Stimulated activated CD4-positive, alpha-beta T cell treated with anti-CD3 and anti-CD28 coated beads, TNF-alpha, amount 100 ng/mL, for 24 hours (primary cell): Measurements from ENCODE around the gene GPX1.
"Not testable (repeated sequence)": the region's sequence is repeated elsewhere in the genome, so short reads cannot be mapped to it uniquely, and the experiment has no call there.

Source experiments
- DNase-seq, 3 experiments: peaks; one replicate each; pipeline ENCODE4 v3.0.0-alpha.2; 2020; ENCODE audit warnings: low read depth in 3 of 3

The GPX1 gene

DNA sequence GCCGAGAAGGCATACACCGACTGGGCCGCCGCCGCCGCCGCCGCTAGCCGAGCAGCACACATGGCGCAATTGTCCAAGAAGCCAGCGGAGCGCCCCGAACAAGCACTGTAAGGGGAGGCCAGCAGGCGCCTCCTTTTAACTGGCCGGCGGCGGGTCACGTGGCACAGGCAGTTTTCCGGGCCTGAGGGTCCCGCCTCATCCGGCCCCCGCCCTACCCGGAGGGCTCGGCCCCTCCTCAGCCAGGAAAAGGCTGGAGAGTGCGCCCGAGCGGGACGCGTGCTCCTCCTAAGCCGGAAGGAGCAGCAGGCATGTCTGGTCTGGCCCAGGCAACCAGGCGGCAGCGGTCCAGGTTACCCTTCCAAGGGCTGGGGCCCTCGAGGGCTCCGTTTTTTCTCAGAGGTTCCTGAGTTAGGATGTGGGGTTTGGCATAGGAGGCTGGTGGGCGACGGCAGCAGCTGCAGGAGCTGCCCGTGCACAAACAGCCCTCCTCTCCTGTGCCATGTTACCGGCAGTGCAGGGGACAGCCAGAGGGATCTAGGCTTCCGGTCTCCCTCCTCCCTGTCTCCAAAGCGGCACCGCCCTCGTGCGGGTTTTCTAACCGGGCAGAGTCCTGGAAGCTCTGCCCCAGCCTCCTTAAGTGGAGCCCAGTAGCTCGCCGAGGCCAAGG is at the start of gene GPX1:
GPX1 (minus strand) TSS at position 137 of the 667 bp plus-strand sequence; CDS start at position 62, 75 bp downstream.
- DNase-seq: peak; percentile 60 to 92 (median 72)

DNA sequence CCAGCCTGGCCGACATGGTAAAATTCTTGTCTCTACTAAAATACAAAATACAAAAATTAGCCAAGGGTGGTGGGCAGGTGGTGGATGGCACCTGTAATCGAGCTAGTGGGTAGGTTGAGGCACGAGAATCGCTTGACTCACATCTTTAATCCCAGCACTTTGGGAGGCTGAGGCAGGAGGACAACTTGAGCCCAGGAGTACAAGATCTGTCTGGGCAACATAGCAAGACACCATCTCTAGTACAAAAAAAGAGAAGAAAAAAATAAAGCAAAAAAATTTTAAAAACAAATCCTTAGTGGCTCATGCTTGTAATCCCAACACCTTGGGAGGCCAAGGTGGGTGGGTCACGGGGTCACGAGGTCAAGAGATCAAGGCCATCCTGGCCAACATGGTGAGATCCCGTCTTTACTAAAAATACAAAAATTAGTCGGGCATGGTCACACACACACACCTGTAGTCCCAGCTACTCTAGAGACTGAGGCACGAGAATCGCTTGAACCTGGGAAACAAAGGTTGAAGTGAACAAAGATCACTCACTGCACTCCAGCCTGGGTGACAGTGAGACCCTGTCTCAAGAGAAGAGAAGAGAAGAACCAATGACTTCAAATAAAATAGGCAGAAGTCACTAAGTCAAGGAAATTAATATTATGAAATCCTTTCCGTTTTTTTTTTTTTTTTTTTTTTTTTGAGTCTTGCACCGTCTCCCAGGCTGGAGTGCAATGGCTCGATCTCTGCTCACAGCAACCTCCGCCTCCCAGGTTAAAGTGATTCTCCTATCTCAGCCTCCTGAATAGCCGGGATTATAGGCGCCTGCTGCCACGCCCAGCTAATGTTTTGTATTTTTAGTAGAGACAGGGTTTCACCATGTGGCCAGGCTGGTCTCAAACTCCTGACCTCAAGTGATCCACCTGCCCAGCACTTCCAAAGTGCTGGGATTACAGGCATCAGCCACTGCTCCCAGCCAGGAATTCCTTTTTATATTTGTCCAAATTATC is 48.7 kb upstream of the GPX1 start:
- DNase-seq: no peak

DNA sequence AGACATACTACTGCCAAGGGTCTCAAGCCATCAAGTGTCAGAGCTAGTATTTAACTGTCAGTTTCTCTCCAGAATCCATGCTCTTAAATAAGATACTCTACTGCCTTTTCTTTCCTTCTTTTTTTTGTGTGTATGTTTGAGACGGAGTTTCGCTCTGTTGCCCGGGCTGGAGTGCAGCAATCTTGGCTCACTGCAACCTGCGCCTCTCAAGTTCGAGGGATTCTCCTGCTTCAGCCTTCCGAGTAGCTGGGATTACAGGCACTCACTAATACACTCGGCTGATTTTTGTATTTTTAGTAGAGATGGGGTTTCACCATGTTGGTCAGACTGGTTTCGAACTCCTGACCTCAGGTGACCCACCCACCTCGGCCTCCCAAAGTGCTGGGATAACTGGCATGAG is 47.4 kb upstream of the GPX1 start:
- not testable (repeated sequence) for DNase-seq

DNA sequence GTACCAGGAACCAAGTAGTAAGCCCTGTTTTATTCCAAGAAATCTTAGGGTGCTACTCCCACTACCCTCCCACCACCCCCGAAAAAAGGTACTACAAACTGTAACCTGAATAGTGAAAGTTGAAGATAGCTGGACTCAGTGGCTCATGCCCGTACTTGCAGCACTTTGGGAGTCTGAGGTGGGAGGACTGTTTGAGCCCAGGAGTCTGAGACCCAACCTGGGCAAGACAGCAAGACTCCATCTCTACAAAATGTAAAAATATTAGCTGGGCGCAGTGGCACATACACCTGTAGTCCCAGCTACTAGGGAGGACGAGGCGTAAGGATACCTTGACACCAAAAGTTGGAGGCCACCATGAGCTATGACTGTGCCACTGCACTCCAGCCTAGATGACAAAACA is 45.7 kb upstream of the GPX1 start:
- no peak for DNase-seq

DNA sequence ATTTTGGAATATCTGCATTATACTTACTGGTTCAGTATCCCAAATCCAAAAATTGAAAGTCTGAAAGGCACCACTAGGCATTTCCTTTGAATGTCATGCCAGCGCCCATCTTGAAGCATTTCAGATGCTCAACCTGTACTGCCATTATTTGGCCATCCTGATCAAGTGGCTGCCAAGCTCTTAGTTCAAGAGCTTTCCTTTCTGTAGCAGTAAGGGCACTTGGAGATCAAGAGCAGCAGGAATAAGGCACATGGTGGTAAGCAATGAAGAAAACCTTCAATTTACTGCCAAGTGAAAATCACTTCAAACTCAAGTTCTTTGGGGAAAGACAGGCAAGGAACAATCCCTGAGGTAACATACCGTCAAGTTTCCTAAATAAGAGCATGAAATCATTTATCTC is 43.6 kb upstream of the GPX1 start:
- DNase-seq: no peak

DNA sequence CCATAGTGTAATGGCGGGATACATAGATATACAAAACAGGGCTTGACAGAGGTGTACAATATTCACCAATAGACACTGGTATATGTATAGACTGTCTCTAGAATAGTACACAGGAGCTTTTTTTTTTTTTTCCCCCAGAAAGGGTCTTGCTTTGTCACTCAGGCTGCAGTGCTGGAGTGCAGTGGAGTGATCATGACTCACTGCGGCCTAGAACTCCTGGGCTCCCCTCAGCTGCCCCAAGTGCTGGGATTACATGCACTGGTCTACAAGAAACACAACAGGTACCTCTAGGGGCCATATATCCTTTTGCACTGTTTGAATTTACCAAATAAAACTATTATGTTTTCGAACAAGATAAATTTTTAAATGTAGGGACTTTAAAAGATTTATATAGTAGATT is 41.3 kb upstream of the GPX1 start:
- DNase-seq: no peak

DNA sequence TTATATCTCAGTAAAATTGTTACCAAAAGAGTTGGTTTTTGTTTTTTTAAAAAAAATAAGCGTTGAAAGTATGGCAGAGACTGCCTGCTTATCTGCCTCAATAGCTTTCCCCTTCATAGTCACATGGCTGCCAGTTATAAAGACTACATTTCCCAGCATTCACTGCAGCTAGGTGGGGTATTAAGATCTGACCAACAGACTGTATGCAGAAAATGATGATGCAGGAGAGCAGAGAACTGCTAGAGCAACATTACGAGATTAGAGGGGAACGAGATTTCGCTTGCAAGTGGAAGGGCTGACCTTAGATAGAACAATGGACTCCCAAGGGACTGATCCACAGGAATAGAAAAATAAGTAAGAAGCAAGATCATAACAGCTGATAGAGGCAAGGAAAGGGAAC is 39.3 kb upstream of the GPX1 start:
- DNase-seq: no peak

DNA sequence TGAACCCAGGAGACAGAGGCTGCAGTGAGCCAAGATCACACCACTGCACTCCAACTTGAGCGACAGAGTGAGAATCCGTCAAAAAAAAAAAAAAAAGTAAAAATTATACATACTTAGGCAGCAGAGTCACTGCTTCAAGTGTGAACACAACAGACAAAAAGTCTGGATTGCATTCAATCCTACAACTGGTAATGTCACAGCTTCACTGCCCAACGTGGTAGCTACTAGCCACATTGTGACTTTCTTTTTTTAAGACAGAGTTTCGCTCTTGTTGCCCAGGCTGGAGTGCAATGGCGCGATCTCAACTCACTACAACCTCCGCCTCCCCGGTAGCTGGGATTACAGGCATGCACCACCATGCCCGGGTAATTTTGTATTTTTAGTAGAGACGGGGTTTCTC is 33.2 kb upstream of the GPX1 start:
- DNase-seq: not testable (repeated sequence)

DNA sequence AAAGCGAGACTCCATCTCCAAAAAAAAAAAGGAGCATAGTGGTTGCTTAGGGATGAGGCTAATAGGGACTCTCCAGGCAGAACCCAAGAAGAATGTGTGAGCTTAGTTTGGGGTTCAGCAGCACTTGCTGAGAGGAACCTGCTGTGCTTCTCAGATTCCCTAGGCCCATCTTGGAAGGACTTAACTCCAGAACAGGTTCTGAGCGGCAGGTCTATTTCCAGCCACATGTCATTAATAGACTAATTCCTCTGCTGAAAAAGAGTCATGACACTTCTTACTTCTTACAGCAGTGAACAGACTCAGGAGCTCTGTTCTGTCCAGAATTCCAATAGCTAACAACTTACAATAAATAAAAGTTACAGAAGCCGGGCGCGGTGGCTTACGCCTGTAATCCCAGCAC is 31.1 kb upstream of the GPX1 start:
- DNase-seq: no peak

DNA sequence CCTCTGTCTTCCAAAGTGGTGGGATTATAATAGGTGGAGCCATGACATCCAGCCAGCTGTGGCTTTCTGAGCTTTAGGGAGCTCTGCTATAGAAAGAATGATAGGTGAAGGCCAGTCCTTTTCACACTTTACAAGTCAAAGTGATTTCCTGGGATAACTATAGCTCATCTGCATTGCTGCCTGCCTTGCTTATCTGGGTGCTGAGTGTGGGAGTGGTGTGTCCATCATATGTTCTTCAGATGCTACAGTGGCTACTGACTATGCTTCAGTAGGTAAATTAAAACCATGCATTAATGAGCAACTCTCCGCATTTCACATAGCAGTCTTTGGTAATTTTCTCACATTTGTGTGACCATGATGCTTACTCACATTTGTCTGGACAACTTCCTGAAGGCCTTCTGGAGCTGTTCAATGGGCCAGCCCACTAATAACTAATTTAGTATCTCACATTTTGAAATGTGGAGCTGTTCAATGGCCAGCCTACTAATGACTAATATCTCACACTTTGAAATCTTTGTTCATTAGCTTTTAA is 30.2 kb upstream of the GPX1 start:
- DNase-seq: no peak

DNA sequence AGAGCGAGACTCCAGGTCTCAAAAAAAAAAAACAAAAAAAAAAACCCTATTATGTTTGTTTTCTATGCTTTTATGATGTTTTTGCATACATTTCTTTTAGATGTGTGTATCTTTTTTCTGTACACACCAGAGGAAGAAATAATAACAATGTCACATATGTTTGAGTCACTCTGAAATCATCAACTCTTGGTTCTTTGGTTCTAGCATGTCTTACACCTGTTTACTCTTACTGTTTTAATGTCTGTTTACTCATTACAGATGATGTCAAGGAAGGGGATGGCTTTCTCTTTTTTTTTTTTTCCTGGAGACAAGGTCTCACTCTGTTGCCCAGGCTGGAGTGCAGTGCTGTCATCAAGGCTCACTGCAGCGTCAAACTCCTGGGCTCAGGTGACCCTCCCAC is 29.6 kb upstream of the GPX1 start:
- DNase-seq: no peak

DNA sequence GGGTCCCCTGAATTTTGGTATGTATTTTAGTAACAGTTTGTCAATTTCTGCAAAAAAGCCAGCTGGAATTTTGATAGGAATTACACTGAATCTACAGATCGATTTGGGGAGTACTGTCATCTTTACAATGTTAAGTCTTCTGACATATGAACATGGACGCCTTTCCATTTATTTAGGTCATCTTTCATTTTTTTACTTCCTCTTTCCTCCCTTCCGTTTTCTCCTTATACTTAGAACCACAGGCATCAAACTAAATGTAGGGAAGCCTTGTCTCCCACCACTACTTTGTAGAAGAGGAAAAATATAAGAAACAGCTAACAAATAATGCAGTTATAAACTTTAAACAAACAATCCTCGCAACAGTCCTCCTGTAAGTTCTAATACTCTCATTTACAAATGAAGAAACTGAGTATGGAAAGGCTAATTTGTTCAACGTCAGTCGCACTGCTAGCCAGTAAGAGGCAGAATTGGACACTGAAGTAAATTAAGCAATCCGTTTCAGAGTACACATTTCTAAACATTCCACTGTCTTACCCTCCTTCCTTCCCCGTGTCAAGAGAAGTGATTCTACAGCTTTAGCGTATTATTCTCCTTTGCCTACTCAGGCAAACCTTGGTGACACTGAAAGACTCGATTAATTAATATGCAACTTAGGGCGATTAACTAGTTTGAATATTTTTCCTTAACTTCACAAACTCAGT is 28.1 kb upstream of the GPX1 start:
- DNase-seq: no peak

DNA sequence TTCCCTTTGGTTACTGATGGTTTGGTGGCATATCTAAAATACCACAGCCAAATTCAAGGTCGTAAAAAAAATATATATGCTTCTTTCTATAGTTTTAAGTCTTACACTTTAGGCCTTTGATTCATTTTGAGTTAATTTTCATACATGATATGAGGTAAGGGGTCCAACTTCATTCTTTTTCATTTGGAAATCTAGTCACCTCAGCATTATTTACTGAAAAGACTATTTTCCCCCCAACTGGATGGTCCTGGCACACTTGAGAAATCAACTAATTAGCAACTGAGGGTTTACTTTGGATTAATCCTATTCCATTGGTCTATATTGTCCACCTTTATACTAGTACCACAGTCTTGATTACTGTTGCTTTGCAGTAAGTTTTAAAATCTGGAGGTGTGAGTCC is 27.5 kb upstream of the GPX1 start:
- no peak for DNase-seq

DNA sequence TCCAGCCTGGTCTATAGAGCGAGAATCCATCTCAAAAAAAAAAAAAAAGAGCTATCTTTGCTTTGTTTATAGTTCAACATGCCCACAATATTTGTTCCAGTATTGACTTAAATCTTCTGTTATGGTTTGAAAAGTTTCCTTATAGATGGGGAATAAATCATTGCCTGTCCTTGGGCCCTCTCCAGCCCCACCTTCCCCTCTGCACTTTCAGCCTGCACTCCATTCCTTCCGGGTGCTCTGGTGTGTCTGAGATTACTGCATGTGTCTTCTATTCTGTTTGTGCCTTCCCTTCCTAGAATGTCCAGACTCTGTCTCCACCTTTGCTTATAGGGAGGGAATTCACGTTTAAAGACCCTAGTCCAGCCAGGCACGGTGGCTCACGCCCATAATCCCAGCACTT is 25.2 kb upstream of the GPX1 start:
- DNase-seq: no peak

DNA sequence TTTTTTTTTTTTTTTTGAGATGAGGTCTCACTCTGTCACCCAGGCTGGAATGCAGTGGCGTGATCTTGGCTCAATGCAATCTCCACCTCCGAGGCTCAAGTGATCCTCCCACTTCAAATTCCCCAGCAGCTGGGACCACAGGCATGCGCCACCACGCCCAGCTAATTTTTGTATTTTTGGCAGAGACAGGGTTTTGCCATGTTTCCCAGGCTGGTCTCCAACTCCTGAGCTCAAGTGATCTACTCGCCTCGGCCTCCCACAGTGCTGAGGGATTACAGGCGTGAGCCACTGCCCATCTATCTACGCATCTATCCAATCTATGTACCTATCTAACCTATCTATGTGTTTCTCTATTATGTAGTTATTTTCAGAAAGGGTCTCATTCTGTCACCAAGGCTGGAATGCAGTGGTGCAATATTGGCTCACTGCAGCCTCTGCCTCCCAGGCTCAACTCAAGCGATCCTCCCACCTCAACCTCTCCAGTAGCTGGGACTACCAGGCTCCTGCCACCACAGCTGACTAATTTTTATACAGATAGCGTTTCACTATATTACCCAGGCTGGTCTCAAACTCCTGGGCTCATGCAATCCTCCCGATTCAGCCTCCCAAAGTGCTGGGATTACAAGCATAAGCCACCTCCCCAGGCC is 20.2 kb upstream of the GPX1 start:
- no peak for DNase-seq

DNA sequence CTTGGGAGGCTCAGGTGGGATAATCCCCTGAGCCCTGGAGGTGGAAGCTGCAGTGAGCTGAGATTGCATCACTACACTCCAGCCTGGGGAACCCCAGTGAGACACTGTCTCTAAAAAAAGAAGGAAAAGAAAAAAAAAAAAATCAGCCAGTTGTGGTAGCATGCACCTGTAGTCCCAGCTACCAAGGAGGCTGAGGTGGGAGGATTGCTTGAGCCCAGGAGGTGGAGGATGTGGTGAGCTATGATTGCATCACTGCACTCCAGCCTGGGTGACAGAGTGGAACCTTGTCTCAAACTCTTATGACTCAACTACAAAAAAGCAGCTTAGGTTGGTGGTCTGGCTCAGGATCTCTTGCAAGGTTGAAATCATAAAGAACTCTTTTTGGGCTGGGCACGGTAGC is 19.3 kb upstream of the GPX1 start:
- peak; percentile 16 to 54 (median 29) for DNase-seq

DNA sequence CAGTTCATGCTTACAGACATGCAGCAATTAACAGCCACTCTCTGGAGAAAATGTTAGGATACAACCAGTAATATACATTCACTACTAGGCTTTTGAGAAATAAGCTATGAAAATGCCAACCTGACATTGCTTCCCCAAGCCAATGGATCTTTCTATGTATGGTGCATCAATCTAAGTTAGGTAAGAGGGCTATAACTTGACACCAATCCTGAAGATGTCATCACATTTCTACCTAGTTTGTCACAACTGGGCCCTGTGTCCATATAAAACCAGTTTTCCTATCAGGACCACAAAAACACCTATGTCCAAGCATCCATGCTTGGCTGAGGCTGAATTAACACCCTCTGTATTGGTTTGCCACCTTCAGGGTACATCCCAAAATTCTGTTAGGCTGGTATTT is 13.8 kb upstream of the GPX1 start:
- no peak for DNase-seq

DNA sequence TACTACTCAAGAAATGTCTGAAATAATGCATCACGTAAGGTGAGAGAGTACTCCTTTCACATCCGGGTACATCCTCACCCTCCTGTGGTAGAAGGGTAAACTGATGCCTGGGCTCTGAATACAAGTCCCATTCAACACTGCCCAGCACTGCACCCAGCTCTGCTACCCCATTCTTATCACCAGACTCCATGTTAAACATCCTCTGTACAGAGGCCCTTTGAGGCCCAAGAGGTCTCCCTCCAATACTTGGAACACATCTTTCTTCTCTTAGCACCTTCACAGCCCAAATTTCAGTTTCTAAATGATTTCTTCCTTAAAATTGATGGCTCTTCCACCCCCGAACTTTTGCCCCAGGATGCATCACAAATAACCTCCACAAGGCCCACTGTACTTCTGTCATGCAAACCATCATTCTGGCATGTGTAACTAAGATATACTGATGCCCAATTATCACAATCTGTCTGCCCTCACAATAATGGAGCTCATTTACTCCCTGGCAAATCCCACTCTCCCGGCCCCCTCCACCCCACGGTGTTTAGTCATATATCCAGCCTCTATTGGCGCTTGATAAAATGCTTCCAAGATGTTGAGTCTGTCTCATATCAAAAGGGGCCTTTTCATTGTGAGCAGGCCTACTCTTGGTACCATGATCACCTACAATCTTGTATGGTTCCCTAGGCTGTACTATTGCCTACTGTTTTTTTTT is 12.6 kb upstream of the GPX1 start:
- no peak for DNase-seq

DNA sequence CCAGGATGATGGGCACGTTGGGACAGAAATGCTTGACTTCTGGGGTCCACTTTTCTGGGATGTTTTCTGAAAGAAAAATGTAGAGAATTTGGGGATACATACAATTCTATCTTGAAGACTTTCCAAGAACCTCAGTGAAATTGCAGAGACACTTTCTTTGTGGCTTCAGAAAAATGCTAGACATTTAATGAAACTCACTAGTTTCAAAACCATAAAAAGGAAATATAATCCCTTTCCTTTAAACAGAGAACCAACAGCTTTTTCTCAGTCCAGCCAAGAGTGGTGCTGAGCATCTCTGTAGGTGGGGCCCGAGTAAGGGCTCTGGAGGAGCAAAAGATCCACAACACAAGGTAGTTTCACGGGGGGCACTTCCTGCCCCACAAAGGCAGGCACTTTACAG is 4.4 kb upstream of the GPX1 start:
- DNase-seq: no peak

DNA sequence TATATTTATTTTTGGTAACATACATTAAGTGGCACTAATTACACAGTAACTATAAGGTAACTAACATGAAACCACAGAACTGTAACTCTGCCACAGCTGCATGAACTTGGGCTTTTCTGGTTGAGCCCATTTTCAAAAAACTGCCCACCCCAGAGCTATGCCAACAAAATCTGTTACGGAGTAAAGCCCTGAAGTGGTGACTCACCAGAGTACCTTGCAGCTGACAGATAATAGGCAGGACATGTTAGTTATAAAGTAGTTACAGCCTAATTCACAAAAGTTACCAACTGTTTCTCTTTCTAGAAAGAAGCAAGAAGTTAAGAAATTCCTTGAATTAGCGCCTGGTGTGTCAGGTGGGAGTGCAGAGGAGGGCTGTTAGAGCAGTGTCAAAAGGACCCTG is 1.5 kb upstream of the GPX1 start:
- no peak for DNase-seq

DNA sequence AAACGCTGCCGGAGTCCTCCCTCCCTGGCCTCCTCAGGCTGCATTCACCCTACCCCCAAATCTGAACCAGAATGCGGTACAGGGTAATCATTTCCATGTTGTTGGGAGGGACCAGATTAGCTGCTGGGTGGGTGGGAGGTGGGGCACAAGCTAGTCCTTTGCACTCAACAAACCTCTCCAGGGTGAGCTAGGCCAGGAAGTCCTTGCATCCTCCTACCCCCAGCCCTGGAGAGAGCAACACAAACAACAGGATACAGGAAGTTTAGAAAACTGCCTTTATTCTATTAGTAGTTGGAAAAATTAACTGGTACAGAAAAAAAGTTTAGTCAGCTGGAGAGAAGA is 702 bp upstream of the GPX1 start:
- no peak for DNase-seq
